Smooth muscle cell (in vitro differentiated cells): Measurements from ENCODE around the gene NOB1. TPM values are rescaled to one million over a fixed set of nuclear protein-coding genes. Genes with fewer than 3 reads are reported as not detected.

ENCODE experiments used
- DNase-seq: peaks from one replicate; lab custom pipeline; 2025; ENCODE audit not compliant: unreplicated experiment; lab: John Stamatoyannopoulos, UW
- H2AFZ ChIP-seq: fragments of 200-600 bp; sonication (generic); 2 replicates; pipeline ENCODE4 v1.6.0; 2016; ENCODE audit warnings: antibody characterized with exemption, low read depth, mild to moderate bottlenecking
- H3F3A ChIP-seq: fragments of 200-600 bp; sonication (generic); 2 replicates; pipeline ENCODE4 v1.6.0; 2017; ENCODE audit warnings: antibody characterized with exemption, low read depth
- H3K27ac ChIP-seq: fragments of 200-600 bp; sonication (generic); 2 replicates; pipeline ENCODE4 v1.5.1; 2016; ENCODE audit warnings: low read depth, mild to moderate bottlenecking
- H3K27me3 ChIP-seq: fragments of 200-600 bp; sonication (generic); 2 replicates; pipeline ENCODE4 v1.6.1; 2016; ENCODE audit warnings: low read depth, mild to moderate bottlenecking
- H3K36me3 ChIP-seq: fragments of 200-600 bp; sonication (generic); 2 replicates; pipeline ENCODE4 v1.5.1; 2016; ENCODE audit warnings: low read depth
- H3K4me1 ChIP-seq: fragments of 200-600 bp; sonication (generic); 2 replicates; pipeline ENCODE4 v1.5.1; 2016; ENCODE audit warnings: low read depth
- H3K4me2 ChIP-seq: fragments of 200-600 bp; sonication (generic); 2 replicates; pipeline ENCODE4 v1.6.0; 2016; ENCODE audit warnings: mild to moderate bottlenecking
- H3K4me3 ChIP-seq: fragments of 200-600 bp; sonication (generic); 2 replicates; pipeline ENCODE4 v1.5.1; 2016; ENCODE audit warnings: mild to moderate bottlenecking
- H3K79me2 ChIP-seq: fragments of 200-600 bp; sonication (generic); 2 replicates; pipeline ENCODE4 v1.6.0; 2016; ENCODE audit warnings: low read depth, mild to moderate bottlenecking
- H3K9ac ChIP-seq: fragments of 200-600 bp; sonication (generic); 2 replicates; pipeline ENCODE4 v1.6.0; 2016; ENCODE audit warnings: low read depth
- H3K9me3 ChIP-seq: fragments of 200-600 bp; sonication (generic); replicated peaks from 2 replicates; pipeline ENCODE4 v1.5.1; 2016; ENCODE audit warnings: low read depth
- H4K20me1 ChIP-seq: fragments of 200-600 bp; sonication (generic); 2 replicates; pipeline ENCODE4 v1.6.0; 2016; ENCODE audit warnings: low read depth
- CTCF ChIP-seq: fragments of 200-600 bp; sonication (generic); IDR thresholded peaks from 2 replicates; pipeline ENCODE4 v1.5.1; 2017; ENCODE audit warnings: borderline replicate concordance, mild to moderate bottlenecking, antibody characterized with exemption; ENCODE audit not compliant: insufficient read depth, poor library complexity, severe bottlenecking
- WGBS: methylation state at CpG from one replicate; pipeline ENCODE4 v1.1.7; 2016; ENCODE audit warnings: low lambda C conversion rate; 5-methylcytosine and 5-hydroxymethylcytosine counted together
- polyA plus RNA-seq: library from polyadenylated mRNA; unstranded; fragments of >200 nt; fragmentation: Nextera tagmentation; extraction: Ambion mirVana; gene quantifications from 2 replicates; pipeline ENCODE4 v1.2.1, GENCODE V29; 2016
- total RNA-seq: library from RNA; depleted of rRNA; stranded (reverse); fragments of >200 nt; gene quantifications from 2 replicates; pipeline ENCODE4 v1.2.3, GENCODE V29; 2014

NOB1 gene
- total and polyA plus RNA-seq, 2 experiments from 2014 or later = 20.6 to 24.2 TPM

GRCh38 chr16:69787883-69788282 lies 33.2 kb upstream of the NOB1 start:
- DNase-seq = no peak
- H3K9me3 ChIP-seq = no peaks in the 10 kb centered on the region
- no peaks in the 10 kb centered on the region for H3K79me2 ChIP-seq
- H3K36me3 ChIP-seq = no peaks in the 10 kb centered on the region
- no peaks in the 10 kb centered on the region for H3K27me3 ChIP-seq
- no peaks in the 10 kb centered on the region for H3K4me1 ChIP-seq
- no peaks in the 10 kb centered on the region for H3F3A ChIP-seq
- H3K27ac ChIP-seq = no peak overlapping the region
- no peak for TF ChIP-seq CTCF
- 97% methylated on average over 4 of the region's 4 CpGs for WGBS
- H3K9ac ChIP-seq = no peak overlapping the region
- no peak overlapping the region for H2AFZ ChIP-seq
- H3K4me3 ChIP-seq = no peak overlapping the region
- no peak overlapping the region for H3K4me2 ChIP-seq
- H4K20me1 ChIP-seq = no peaks in the 10 kb centered on the region

- H3K4me2 ChIP-seq = no peak overlapping the region
- DNase-seq = no peak
- no peaks in the 10 kb centered on the region for H3K36me3 ChIP-seq
- no peak overlapping the region for H2AFZ ChIP-seq
- H3K4me1 ChIP-seq = no peaks in the 10 kb centered on the region
- no peaks in the 10 kb centered on the region for H3F3A ChIP-seq
- H3K27ac ChIP-seq = no peak overlapping the region
- no peak for TF ChIP-seq CTCF
- H3K4me3 ChIP-seq = no peak overlapping the region
- H3K9me3 ChIP-seq = no peaks in the 10 kb centered on the region
- peaks cover 3% of the 10 kb centered on the region for H4K20me1 ChIP-seq
- 97% methylated on average over 6 of the region's 6 CpGs for WGBS
- H3K79me2 ChIP-seq = no peaks in the 10 kb centered on the region
- no peaks in the 10 kb centered on the region for H3K27me3 ChIP-seq
- no peak overlapping the region for H3K9ac ChIP-seq
Measured at GRCh38 chr16:69784586-69784985, 29.9 kb upstream of the NOB1 start.

- H3F3A ChIP-seq = no peaks in the 10 kb centered on the region
- no peaks in the 10 kb centered on the region for H3K36me3 ChIP-seq
- H2AFZ ChIP-seq = no peak overlapping the region
- 89% methylated on average over 3 of the region's 3 CpGs for WGBS
- no peak overlapping the region for H3K27ac ChIP-seq
- TF ChIP-seq CTCF = no peak
- no peak for DNase-seq
- peaks cover 3% of the 10 kb centered on the region for H4K20me1 ChIP-seq
- H3K4me2 ChIP-seq = no peak overlapping the region
- no peaks in the 10 kb centered on the region for H3K4me1 ChIP-seq
- H3K27me3 ChIP-seq = no peaks in the 10 kb centered on the region
- H3K9me3 ChIP-seq = no peaks in the 10 kb centered on the region
- peaks cover 8% of the 10 kb centered on the region for H3K79me2 ChIP-seq
- no peak overlapping the region for H3K9ac ChIP-seq
- H3K4me3 ChIP-seq = no peak overlapping the region
Measured at GRCh38 chr16:69781118-69781517, 26.4 kb upstream of the NOB1 start.

- H3F3A ChIP-seq = no peaks in the 10 kb centered on the region
- TF ChIP-seq CTCF = no peak
- no peak overlapping the region for H3K9ac ChIP-seq
- H3K27me3 ChIP-seq = no peaks in the 10 kb centered on the region
- peaks cover 3% of the 10 kb centered on the region for H4K20me1 ChIP-seq
- H3K4me2 ChIP-seq = no peak overlapping the region
- WGBS = 90% methylated on average over 2 of the region's 2 CpGs
- H3K36me3 ChIP-seq = no peaks in the 10 kb centered on the region
- H3K4me3 ChIP-seq = no peak overlapping the region
- H3K79me2 ChIP-seq = peaks cover 15% of the 10 kb centered on the region
- DNase-seq = no peak
- H3K27ac ChIP-seq = no peak overlapping the region
- H3K9me3 ChIP-seq = no peaks in the 10 kb centered on the region
- no peaks in the 10 kb centered on the region for H3K4me1 ChIP-seq
- H2AFZ ChIP-seq = no peak overlapping the region
Measured at GRCh38 chr16:69779724-69780123, 25.0 kb upstream of the NOB1 start.
